GM18511 (cell line): ENCODE results near the gene HMX1.

Source experiments
- ATAC-seq: cut with Tn5 transposase; IDR thresholded peaks from one replicate; pipeline ENCODE4 v1.9.1; 2021; ENCODE audit warnings: mild to moderate bottlenecking, moderate library complexity; ENCODE audit not compliant: unreplicated experiment

Gene HMX1

GRCh38 chr4:8893227-8893623 is 21.6 kb upstream of the HMX1 start:
- ATAC-seq: no peak

GRCh38 chr4:8892556-8893226 is 21.1 kb upstream of the HMX1 start:
- ATAC-seq: no peak

- ATAC-seq: no peak
Measured at GRCh38 chr4:8891646-8892555, 20.3 kb upstream of the HMX1 start.

GRCh38 chr4:8891255-8891645 is 19.6 kb upstream of the HMX1 start:
- ATAC-seq: no peak

GRCh38 chr4:8888856-8889255 is 17.2 kb upstream of the HMX1 start:
- no peak for ATAC-seq

- no peak for ATAC-seq
Measured at GRCh38 chr4:8886612-8887406, 15.2 kb upstream of the HMX1 start.

GRCh38 chr4:8882239-8882638 is 10.6 kb upstream of the HMX1 start:
- ATAC-seq: no peak

GRCh38 chr4:8880851-8881250 is 9.2 kb upstream of the HMX1 start:
- no peak for ATAC-seq

GRCh38 chr4:8879574-8879973 is 7.9 kb upstream of the HMX1 start:
- ATAC-seq: no peak

- no peak for ATAC-seq
Measured at GRCh38 chr4:8878421-8878820, 6.8 kb upstream of the HMX1 start.

- no peak for ATAC-seq
Measured at GRCh38 chr4:8877780-8878040, 6.1 kb upstream of the HMX1 start.

- no peak for ATAC-seq
Measured at GRCh38 chr4:8876982-8877779, 5.5 kb upstream of the HMX1 start.

GRCh38 chr4:8874896-8875680 is 3.4 kb upstream of the HMX1 start:
- ATAC-seq: no peak

- ATAC-seq: no peak
Measured at GRCh38 chr4:8874003-8874895, 2.6 kb upstream of the HMX1 start.

- no peak for ATAC-seq
Measured at GRCh38 chr4:8872402-8873291, 1.0 kb upstream of the HMX1 start.

GRCh38 chr4:8870647-8871416 is 807 bp downstream of the HMX1 start:
- no peak for ATAC-seq

- no peak for ATAC-seq
Measured at GRCh38 chr4:8869898-8870646, 1.6 kb downstream of the HMX1 start.
